Measurements from ENCODE around the gene MYO1H.
"Not testable (repeated sequence)": the region's sequence is repeated elsewhere in the genome, so short reads cannot be mapped to it uniquely, and the experiment has no call there.

Gene MYO1H

GRCh38 chr12:109421355-109422087, 73.8 kb downstream of the MYO1H start:
- DNase-seq: no peak

GRCh38 chr12:109422251-109422650, 74.6 kb downstream of the MYO1H start:
- no peak for DNase-seq

- no peak for DNase-seq
Observed at GRCh38 chr12:109423392-109423791, 75.7 kb downstream of the MYO1H start.

GRCh38 chr12:109428037-109428629, 80.4 kb downstream of the MYO1H start:
- DNase-seq: peak; percentile 68

GRCh38 chr12:109428804-109429203, 81.1 kb downstream of the MYO1H start:
- not testable (repeated sequence) for DNase-seq

- no peak for DNase-seq
Observed at GRCh38 chr12:109430244-109430643, 82.5 kb downstream of the MYO1H start.

GRCh38 chr12:109432431-109432830, 84.7 kb downstream of the MYO1H start:
- no peak for DNase-seq

- DNase-seq: peak; percentile 75
Observed at GRCh38 chr12:109432842-109433304, 85.2 kb downstream of the MYO1H start.

- DNase-seq: no peak
Observed at GRCh38 chr12:109433618-109434017, 85.9 kb downstream of the MYO1H start.

- no peak for DNase-seq
Observed at GRCh38 chr12:109434582-109434981, 86.9 kb downstream of the MYO1H start.

- no peak for DNase-seq
Observed at GRCh38 chr12:109435428-109436187, 87.9 kb downstream of the MYO1H start.

GRCh38 chr12:109436188-109436560, 88.5 kb downstream of the MYO1H start:
- no peak for DNase-seq

- DNase-seq: no peak
Observed at GRCh38 chr12:109439181-109439580, 91.5 kb downstream of the MYO1H start.

GRCh38 chr12:109439951-109440350, 92.3 kb downstream of the MYO1H start:
- not testable (repeated sequence) for DNase-seq

- peak; percentile 79 for DNase-seq
Observed at GRCh38 chr12:109440851-109441490, 93.3 kb downstream of the MYO1H start.

GRCh38 chr12:109443794-109444193, 96.1 kb downstream of the MYO1H start:
- DNase-seq: no peak

GRCh38 chr12:109444259-109444658, 96.6 kb downstream of the MYO1H start:
- no peak for DNase-seq

GRCh38 chr12:109445191-109445609, 97.5 kb downstream of the MYO1H start:
- DNase-seq: no peak

GRCh38 chr12:109446869-109447268, 99.2 kb downstream of the MYO1H start:
- no peak for DNase-seq

GRCh38 chr12:109447482-109447881, 99.8 kb downstream of the MYO1H start:
- no peak for DNase-seq

GRCh38 chr12:109448272-109448671, 100.6 kb downstream of the MYO1H start:
- DNase-seq: no peak

- DNase-seq: no peak
Observed at GRCh38 chr12:109448707-109449390, 101.1 kb downstream of the MYO1H start.

All from NCI-H345 (cell line).